GM21390 (cell line): Measurements from ENCODE around the gene TRPM3.
"Not testable (repeated sequence)": the region's sequence is repeated elsewhere in the genome, so short reads cannot be mapped to it uniquely, and the experiment has no call there.

ENCODE experiments used
- ATAC-seq: cut with Tn5 transposase; IDR thresholded peaks from one replicate; pipeline ENCODE4 v1.9.1; 2021; ENCODE audit not compliant: unreplicated experiment

The TRPM3 gene

GRCh38 chr9:70791936-70792335 is 329.5 kb downstream of the TRPM3 start:
- no peak for ATAC-seq

- no peak for ATAC-seq
These were observed 332.3 kb downstream of the TRPM3 start for GRCh38 chr9:70789086-70789485.

- no peak for ATAC-seq
These were observed 337.0 kb downstream of the TRPM3 start for GRCh38 chr9:70784456-70784855.

DNA sequence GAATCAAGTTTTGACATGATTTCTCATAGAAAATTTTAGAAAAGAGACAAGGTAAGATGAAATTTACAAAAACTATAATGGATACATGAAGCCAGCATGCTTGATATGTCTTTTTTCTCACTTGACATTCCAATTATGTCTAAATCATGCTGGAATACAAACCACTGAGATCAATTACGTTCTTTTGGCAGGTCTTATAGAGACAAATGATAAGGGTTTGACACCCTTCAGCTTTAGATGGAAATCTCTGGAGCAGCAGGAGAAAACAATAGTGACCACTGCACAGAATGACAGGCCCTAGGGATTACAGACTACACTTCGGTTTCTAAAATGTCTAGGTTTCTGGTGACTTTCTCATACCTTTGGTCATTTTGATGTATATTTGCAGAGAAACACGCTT is 342.9 kb downstream of the TRPM3 start:
- ATAC-seq, result no peak

DNA sequence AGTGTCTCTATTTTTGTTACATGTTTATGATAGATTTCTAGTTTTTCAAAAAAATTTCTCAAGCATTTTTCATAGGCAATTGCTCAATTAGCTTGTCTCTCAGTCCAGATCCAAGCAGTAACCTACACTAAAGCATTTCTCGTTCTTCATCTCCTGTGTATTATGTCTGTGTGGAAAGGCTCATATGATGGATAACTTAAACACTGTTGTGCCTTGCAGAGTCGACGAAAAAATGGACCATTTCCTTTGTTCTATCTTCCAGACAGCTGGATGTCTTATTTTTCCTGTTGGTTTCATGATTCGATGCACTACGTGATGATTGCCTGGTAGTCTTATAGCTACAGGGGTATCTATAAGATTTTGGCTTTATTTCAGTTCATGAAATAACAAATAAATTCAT is 347.8 kb downstream of the TRPM3 start:
- ATAC-seq, result no peak

DNA sequence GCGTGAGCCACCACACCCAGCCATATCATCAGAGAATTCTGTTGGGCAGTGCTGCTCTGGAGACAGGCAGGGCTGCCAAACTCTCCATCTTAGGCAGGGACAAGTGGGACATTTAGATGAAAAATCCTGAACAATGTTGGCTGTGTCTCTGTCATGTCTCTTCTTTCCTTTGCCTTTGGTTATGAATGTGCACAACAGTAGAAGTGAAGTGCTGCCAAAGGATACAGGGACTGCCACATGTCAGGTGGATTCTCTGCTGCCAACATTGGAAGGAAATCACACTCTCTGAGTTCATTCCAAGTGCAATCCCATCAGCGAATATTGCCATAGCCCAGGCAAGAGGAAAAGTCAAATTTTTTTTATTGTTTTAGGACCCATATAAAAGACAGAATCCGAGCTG is 348.8 kb downstream of the TRPM3 start:
- ATAC-seq, result no peak

DNA sequence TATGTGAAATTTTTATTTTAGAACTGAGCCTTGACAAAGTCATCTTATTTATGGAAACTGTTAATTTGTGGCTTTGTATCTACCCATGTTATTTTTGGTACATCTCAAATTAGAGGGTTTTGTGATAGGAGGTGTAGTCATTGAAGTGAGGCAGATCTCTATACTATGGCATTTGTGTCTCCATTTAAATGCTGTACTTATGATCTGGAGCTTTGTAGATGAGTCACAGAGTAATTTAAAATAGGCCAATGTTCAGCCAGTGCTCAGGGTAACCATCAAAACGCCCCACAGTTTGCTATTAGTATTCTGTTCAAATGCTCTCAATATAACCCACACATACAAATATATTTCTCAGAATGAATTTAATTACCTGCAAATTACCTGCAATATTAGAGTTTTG is 355.5 kb downstream of the TRPM3 start:
- no peak for ATAC-seq

- no peak for ATAC-seq
These were observed 360.2 kb downstream of the TRPM3 start for GRCh38 chr9:70761139-70761670.

- no peak for ATAC-seq
These were observed 361.2 kb downstream of the TRPM3 start for GRCh38 chr9:70760228-70760627.

DNA sequence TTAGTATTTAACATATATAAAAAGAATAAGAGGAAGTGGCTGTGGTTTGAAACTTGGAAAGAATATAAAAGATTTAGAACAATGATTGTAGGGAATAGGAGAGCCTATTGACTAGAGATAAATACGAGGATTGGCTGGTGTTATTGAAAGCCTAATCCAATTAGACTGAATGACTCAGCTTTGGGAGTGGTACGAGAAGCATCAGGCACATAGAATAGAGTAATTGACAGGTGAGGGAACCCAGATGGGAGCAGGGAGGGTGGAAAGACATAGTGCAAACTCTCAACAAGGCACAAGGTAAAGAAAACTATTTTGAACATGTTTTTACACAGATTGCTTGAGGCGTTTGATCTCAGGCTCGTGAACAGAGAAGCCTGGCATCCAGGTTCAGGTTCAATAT is 368.1 kb downstream of the TRPM3 start:
- no peak for ATAC-seq

- no peak for ATAC-seq
These were observed 372.4 kb downstream of the TRPM3 start for GRCh38 chr9:70749066-70749465.

GRCh38 chr9:70747261-70747718 is 374.1 kb downstream of the TRPM3 start:
- ATAC-seq, result no peak

DNA sequence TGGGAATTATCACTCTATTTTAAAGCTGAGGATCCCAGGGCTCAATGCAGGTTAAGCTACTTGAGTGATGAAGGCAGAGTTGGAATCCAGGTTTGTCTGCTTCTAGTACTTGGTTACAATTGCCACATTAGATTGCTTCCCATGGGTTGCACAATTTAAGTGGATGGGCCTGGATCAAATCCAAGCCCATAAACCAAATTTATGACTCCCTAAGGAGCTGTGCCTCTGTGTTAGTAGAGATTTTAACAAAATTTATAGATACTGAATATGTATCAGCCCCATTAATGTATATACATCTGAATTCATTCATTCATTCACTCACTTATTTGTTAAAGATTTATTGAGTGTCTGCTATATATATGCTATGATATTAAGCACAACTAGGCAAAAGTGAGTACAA is 374.7 kb downstream of the TRPM3 start:
- no peak for ATAC-seq

DNA sequence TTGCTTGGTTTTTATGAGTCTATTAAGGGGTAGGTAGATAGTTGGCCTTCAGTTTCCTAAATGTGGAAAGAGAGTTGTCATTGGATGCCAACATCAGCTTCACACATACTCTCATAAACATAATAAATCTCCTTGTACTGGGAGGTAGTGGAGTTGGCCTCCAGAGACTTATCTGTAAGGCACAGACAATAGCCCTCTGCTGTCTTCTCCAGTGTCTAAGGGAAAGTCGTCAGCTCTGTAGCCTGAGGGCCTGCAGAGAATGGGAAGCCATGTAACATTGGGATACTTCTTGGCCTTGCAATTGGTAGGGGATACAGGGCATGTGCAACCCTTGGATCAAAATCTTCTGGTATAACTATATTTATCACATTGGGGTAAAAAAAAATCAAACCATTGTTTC is 375.1 kb downstream of the TRPM3 start:
- no peak for ATAC-seq

DNA sequence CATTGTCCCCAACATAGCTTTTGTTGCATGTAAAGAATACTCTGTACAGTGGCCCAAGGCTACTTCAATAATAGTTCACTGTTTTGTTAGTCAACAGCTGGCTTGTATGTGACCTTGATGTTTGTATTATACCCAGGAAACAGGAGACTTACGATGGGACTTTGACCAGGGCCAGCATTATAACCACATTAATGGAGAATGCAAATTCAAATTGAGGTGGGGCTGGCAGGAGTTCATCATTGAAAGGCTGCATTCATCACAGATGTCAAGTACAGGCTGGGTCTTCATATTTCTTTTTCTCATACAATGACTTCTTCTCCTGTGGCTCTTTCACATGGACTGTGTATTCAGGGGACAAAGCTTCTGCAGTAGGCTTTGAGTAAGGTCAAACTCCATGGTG is 396.6 kb downstream of the TRPM3 start:
- ATAC-seq, result not testable (repeated sequence)

DNA sequence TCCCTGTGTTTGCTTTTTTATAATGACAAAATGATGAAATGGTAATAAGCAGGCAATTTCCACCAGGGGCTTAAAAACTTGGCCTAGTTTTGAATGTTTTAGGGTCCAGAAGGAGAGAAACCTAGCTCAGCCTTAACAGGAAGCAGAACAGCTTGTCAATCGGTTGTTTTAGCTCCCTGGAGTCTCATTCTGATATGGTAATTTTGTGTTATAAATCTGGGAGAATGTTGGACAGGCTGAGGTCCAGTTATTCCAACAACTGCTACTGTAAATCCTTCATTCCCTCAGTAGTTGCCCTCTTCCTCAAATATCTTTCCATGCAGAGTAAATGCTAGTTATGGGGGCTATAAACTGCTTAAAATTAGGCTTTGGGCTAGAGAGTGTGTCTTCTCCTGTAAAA is 397.4 kb downstream of the TRPM3 start:
- ATAC-seq, result not testable (repeated sequence)

- not testable (repeated sequence) for ATAC-seq
These were observed 414.6 kb downstream of the TRPM3 start for GRCh38 chr9:70706797-70707196.

- ATAC-seq, result no peak
These were observed 420.3 kb downstream of the TRPM3 start for GRCh38 chr9:70701163-70701562.

GRCh38 chr9:70696694-70697335 is 424.6 kb downstream of the TRPM3 start:
- no peak for ATAC-seq

DNA sequence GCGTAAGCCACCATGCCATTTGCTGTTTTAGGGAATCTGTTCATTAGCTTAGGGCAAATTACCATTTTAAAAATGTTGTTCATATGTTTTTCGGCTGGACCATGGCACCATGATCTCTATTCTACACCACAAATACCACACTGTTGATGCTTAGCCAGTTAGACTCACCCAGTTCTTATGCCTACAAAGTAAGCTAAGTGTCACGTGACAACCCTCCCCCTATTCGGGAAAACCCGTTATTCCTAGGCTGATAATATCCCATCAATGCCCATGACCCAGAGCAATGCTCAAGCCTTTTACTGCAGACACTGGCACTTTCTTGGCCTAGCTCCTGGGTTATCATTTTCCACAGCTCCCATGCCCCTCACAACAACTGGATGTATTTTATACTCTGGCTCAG is 426.7 kb downstream of the TRPM3 start:
- ATAC-seq, result no peak

GRCh38 chr9:70693186-70693585 is 428.2 kb downstream of the TRPM3 start:
- no peak for ATAC-seq

- ATAC-seq, result no peak
These were observed 429.0 kb downstream of the TRPM3 start for GRCh38 chr9:70692431-70692830.

GRCh38 chr9:70688704-70689103 is 432.7 kb downstream of the TRPM3 start:
- no peak for ATAC-seq
